Activated T-helper 17 cell treated with anti-CD3 and anti-CD28 coated beads, Interleukin-2, amount 50 U/mL, for 72 hours (primary cell): ENCODE measurements around the gene COP1. TPM values are rescaled to one million over a fixed set of nuclear protein-coding genes. Genes with fewer than 3 reads are reported as not detected.
"Not testable (repeated sequence)": the region's sequence is repeated elsewhere in the genome, so short reads cannot be mapped to it uniquely, and the experiment has no call there.

ENCODE experiments used
- ATAC-seq: fragments of 150-1000 bp; cut with Tn5 transposase; replicated peaks from 2 replicates; pipeline ENCODE4 v1.10.0; 2021; ENCODE audit warnings: mild to moderate bottlenecking, moderate library complexity
- H3K27ac Mint-ChIP-seq: one replicate; pipeline ENCODE4 v1.8.0; 2022; ENCODE audit warnings: mixed read lengths
- H3K27me3 Mint-ChIP-seq: one replicate; pipeline ENCODE4 v1.8.0; 2022; ENCODE audit warnings: mixed read lengths
- H3K36me3 Mint-ChIP-seq: one replicate; pipeline ENCODE4 v1.8.0; 2022; ENCODE audit warnings: low read depth, mild to moderate bottlenecking, mixed read lengths
- H3K4me1 Mint-ChIP-seq: one replicate; pipeline ENCODE4 v1.8.0; 2022; ENCODE audit warnings: mixed read lengths
- H3K4me3 Mint-ChIP-seq: one replicate; pipeline ENCODE4 v1.8.0; 2022; ENCODE audit warnings: mild to moderate bottlenecking, mixed read lengths
- H3K9me3 Mint-ChIP-seq: one replicate; pipeline ENCODE4 v1.8.0; 2022; ENCODE audit warnings: mixed read lengths
- total RNA-seq, 2 donors: library from RNA; stranded (reverse); gene quantifications; one replicate each; pipeline ENCODE4 v1.2.3, GENCODE V29; 2022

Gene COP1
- total RNA-seq, 2 donors from 2014 or later = 42.0 to 43.8 TPM

GRCh38 chr1:176017722-176018121 is 189.4 kb downstream of the COP1 start:
- Mint-ChIP-seq H3K27ac (no peak overlapping the region), H3K9me3 (no peaks in the 10 kb centered on the region), H3K36me3 (peaks cover 62% of the 10 kb centered on the region), H3K27me3 (no peaks in the 10 kb centered on the region), H3K4me1 (no peaks in the 10 kb centered on the region), H3K4me3 (no peak overlapping the region)
- no peak for ATAC-seq

DNA sequence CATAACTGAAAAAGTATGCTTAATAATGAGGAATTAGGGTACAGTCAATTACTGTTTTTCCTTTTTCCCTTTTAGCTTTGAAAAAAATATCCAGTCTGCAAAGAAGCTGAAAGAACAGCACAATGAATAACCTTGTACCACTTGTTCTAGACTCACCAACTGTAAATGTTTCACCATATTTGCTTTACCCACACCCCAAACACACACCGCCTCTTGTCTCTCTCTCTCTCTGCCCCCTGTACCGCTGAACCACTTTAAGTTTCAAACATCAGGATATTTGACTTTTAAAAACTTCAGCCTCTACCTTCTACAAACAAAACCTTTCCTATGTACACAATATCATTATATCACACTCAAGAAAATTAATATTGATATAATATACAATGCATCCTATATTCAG is 197.1 kb downstream of the COP1 start:
- no peak overlapping the region for H3K27ac Mint-ChIP-seq
- no peaks in the 10 kb centered on the region for H3K9me3 Mint-ChIP-seq
- H3K36me3 Mint-ChIP-seq = peaks cover 39% of the 10 kb centered on the region
- no peak for ATAC-seq
- H3K4me3 Mint-ChIP-seq = no peak overlapping the region
- no peaks in the 10 kb centered on the region for H3K4me1 Mint-ChIP-seq
- H3K27me3 Mint-ChIP-seq = no peaks in the 10 kb centered on the region

DNA sequence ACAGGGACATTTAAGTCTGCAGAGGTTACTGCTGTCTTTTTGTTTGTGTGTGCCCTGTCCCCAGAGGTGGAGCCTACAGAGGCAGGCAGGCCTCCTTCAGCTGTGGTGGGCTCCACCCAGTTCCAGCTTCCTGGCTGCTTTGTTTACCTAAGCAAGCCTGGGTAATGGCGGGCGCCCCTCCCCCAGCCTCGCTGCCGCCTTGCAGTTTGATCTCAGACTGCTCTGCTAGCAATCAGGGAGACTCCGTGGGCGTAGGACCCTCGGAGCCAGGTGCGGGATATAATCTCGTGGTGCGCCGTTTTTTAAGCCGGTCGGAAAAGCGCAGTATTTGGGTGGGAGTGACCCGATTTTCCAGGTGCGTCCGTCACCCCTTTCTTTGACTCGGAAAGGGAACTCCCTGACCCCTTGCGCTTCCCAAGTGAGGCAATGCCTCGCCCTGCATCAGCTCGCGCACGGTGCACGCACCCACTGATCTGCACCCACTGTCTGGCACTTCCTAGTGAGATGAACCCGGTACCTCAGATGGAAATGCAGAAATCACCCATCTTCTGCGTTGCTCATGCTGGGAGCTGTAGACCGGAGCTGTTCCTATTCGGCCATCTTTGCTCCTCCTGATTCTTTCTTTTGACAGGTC is 199.2 kb downstream of the COP1 start:
- peaks cover 30% of the 10 kb centered on the region for H3K36me3 Mint-ChIP-seq
- H3K4me3 Mint-ChIP-seq, H3K9me3 Mint-ChIP-seq, H3K27me3 Mint-ChIP-seq, H3K4me1 Mint-ChIP-seq, ATAC-seq, H3K27ac Mint-ChIP-seq: not testable (repeated sequence)

GRCh38 chr1:175994660-175995059 is 212.4 kb downstream of the COP1 start:
- not testable (repeated sequence) for H3K4me3 Mint-ChIP-seq, ATAC-seq, H3K9me3 Mint-ChIP-seq, H3K4me1 Mint-ChIP-seq, H3K27me3 Mint-ChIP-seq, H3K27ac Mint-ChIP-seq
- H3K36me3 Mint-ChIP-seq = peaks cover 29% of the 10 kb centered on the region

DNA sequence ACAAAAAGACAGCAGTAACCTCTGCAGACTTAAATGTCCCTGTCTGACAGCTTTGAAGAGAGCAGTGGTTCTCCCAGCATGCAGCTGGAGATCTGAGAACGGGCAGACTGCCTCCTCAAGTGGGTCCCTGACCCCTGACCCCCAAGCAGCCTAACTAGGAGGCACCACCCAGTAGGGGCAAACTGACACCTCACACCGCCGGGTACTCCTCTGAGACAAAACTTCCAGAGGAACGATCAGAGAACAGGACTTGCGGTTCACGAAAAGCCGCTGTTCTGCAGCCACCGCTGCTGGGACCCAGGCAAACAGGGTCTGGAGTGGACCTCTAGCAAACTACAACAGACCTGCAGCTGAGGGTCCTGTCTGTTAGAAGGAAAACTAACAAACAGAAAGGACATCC is 214.3 kb downstream of the COP1 start:
- peaks cover 48% of the 10 kb centered on the region for H3K36me3 Mint-ChIP-seq
- H3K4me3 Mint-ChIP-seq, ATAC-seq, H3K9me3 Mint-ChIP-seq, H3K4me1 Mint-ChIP-seq, H3K27me3 Mint-ChIP-seq, H3K27ac Mint-ChIP-seq: not testable (repeated sequence)

- peaks cover 54% of the 10 kb centered on the region for H3K36me3 Mint-ChIP-seq
- ATAC-seq, H3K9me3 Mint-ChIP-seq, H3K4me3 Mint-ChIP-seq, H3K27me3 Mint-ChIP-seq, H3K27ac Mint-ChIP-seq, H3K4me1 Mint-ChIP-seq: not testable (repeated sequence)
These were observed 214.9 kb downstream of the COP1 start for GRCh38 chr1:175992202-175992601.

GRCh38 chr1:175984813-175985212 is 222.3 kb downstream of the COP1 start:
- peaks cover 98% of the 10 kb centered on the region for H3K36me3 Mint-ChIP-seq
- no peaks in the 10 kb centered on the region for H3K27me3 Mint-ChIP-seq
- H3K9me3 Mint-ChIP-seq = peaks cover 6% of the 10 kb centered on the region
- H3K27ac Mint-ChIP-seq = no peak overlapping the region
- no peak for ATAC-seq
- no peak overlapping the region for H3K4me3 Mint-ChIP-seq
- peaks cover 4% of the 10 kb centered on the region for H3K4me1 Mint-ChIP-seq

DNA sequence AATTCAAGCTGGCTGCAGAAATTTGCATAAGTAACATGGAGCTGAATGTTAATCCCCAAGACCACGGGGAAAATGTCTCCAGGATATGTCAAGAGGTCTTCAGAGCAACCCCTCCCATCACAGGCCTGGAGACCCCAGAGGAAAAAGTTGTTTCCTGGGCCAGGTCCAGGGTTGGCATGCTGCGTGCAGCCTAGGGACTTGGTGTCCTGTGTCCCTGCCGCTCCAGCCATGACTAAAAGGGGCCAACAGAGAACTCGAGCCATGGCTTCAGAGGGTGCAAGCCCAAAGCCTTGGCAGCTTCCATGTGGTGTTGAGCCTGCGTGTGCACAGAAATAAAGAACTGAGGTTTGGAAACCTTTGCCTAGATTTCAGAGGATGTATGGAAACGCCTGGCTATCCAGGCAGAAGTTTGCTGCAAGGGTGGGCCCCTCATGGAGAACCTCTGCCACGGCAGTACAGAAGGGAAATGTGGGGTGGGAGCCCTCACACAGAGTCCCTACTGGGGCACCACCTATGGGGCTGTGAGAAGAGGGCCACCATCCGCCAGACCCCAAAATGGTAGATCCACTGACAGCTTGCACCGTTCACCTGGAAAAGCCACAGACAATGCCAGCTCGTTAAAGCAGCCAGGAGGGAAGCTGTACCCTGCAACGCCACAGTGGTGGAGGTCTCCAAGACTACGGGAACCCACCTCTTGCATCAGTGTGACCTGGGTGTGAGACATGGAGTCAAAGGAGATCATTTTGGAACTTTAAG is 222.9 kb downstream of the COP1 start:
- Mint-ChIP-seq H3K9me3 (peaks cover 6% of the 10 kb centered on the region), H3K36me3 (peaks cover 96% of the 10 kb centered on the region), H3K4me3 (no peak overlapping the region), H3K4me1 (peaks cover 4% of the 10 kb centered on the region), H3K27ac (no peak overlapping the region), H3K27me3 (no peaks in the 10 kb centered on the region)
- ATAC-seq = no peak

- H3K27ac Mint-ChIP-seq, H3K4me1 Mint-ChIP-seq, ATAC-seq, H3K4me3 Mint-ChIP-seq, H3K27me3 Mint-ChIP-seq, H3K9me3 Mint-ChIP-seq: not testable (repeated sequence)
- H3K36me3 Mint-ChIP-seq = peaks cover 95% of the 10 kb centered on the region
These were observed 223.7 kb downstream of the COP1 start for GRCh38 chr1:175983363-175983762.

- Mint-ChIP-seq H3K27ac (no peak overlapping the region), H3K4me3 (no peak overlapping the region), H3K4me1 (peaks cover 4% of the 10 kb centered on the region), H3K9me3 (peaks cover 6% of the 10 kb centered on the region), H3K27me3 (no peaks in the 10 kb centered on the region), H3K36me3 (peaks cover 88% of the 10 kb centered on the region)
- ATAC-seq = no peak
These were observed 226.0 kb downstream of the COP1 start for GRCh38 chr1:175981128-175981527.

DNA sequence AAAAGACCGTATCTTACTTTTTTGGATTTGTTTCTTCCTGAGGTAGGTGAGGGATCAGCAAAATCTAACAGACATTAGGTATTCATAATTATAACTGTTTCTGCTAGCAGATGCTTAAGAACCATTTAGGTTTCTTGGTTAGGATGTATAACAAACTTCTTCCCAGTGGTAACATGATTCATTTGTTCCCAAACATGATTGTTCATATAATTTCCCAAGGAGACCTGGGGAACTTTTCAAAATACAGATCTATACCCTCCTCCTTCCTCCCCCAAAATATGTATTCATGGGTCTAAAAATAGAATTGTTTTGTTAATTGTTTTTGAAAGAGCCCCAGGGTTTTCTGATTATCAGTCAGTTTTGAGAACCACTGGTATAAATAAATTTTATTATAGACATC is 228.2 kb downstream of the COP1 start:
- Mint-ChIP-seq H3K36me3 (peaks cover 67% of the 10 kb centered on the region), H3K27me3 (no peaks in the 10 kb centered on the region), H3K4me1 (peaks cover 4% of the 10 kb centered on the region), H3K27ac (no peak overlapping the region), H3K9me3 (peaks cover 6% of the 10 kb centered on the region), H3K4me3 (no peak overlapping the region)
- no peak for ATAC-seq

- no peaks in the 10 kb centered on the region for H3K27me3 Mint-ChIP-seq
These were observed 228.6 kb downstream of the COP1 start for GRCh38 chr1:175978476-175978875.

GRCh38 chr1:175976865-175977642 is 230.0 kb downstream of the COP1 start:
- Mint-ChIP-seq H3K9me3 (no peaks in the 10 kb centered on the region), H3K36me3 (peaks cover 48% of the 10 kb centered on the region), H3K27ac (no peak overlapping the region), H3K4me1 (peaks cover 4% of the 10 kb centered on the region), H3K27me3 (no peaks in the 10 kb centered on the region), H3K4me3 (no peak overlapping the region)
- ATAC-seq = no peak

More at GRCh38 chr1:175978476-175978875, 228.6 kb downstream of the COP1 start:
- Mint-ChIP-seq H3K4me3 (no peak overlapping the region), H3K27ac (no peak overlapping the region), H3K9me3 (peaks cover 3% of the 10 kb centered on the region), H3K36me3 (peaks cover 62% of the 10 kb centered on the region), H3K4me1 (peaks cover 4% of the 10 kb centered on the region)
- ATAC-seq = no peak

- Mint-ChIP-seq H3K27me3 (no peaks in the 10 kb centered on the region), H3K27ac (no peak overlapping the region), H3K36me3 (peaks cover 23% of the 10 kb centered on the region), H3K4me3 (no peak overlapping the region), H3K4me1 (no peaks in the 10 kb centered on the region), H3K9me3 (no peaks in the 10 kb centered on the region)
- ATAC-seq = no peak
These were observed 237.9 kb downstream of the COP1 start for GRCh38 chr1:175969231-175969630.
